Left ventricle myocardium inferior (tissue), 1 donor: ENCODE results near the gene INAVA. TPM values are rescaled to one million over a fixed set of nuclear protein-coding genes. Genes with fewer than 3 reads are reported as not detected.

Experiments used
- DNase-seq: peaks from one replicate; pipeline ENCODE4 v3.0.0-alpha.2; 2020
- H3K27ac ChIP-seq: fragments of 200-600 bp; replicated peaks from 2 replicates; pipeline ENCODE4 v1.8.0; 2021
- H3K27me3 ChIP-seq: fragments of 200-600 bp; 2 replicates; pipeline ENCODE4 v1.8.0; 2021; ENCODE audit warnings: low read depth
- H3K36me3 ChIP-seq: fragments of 200-600 bp; 2 replicates; pipeline ENCODE4 v1.8.0; 2021
- H3K4me1 ChIP-seq: fragments of 200-600 bp; 2 replicates; pipeline ENCODE4 v1.8.0; 2021
- H3K4me3 ChIP-seq: fragments of 200-600 bp; 2 replicates; pipeline ENCODE4 v1.8.0; 2021; ENCODE audit warnings: mild to moderate bottlenecking, moderate library complexity
- H3K9me3 ChIP-seq: fragments of 200-600 bp; replicated peaks from 2 replicates; pipeline ENCODE4 v1.8.0; 2021
- intact Hi-C: fragments of 100-400 bp; cut with micrococcal nuclease; formaldehyde crosslinking; loops from one replicate; pipeline ENCODE4 v1.11.0; 2022
- total RNA-seq: library from RNA; stranded (reverse); fragmentation: NEBNext Ultra II Directional; extraction: Animal tissue kit (Norgen Biotek cat#: 25700); gene quantifications from one replicate; pipeline ENCODE4 v1.2.1, GENCODE V29; 2021
- TF ChIP-seq, protein P1 (sequence below): fragments of 200-600 bp; IDR thresholded peaks from 2 replicates; pipeline ENCODE4 v1.8.0; 2021; ENCODE audit warnings: antibody characterized with exemption, mild to moderate bottlenecking, borderline replicate concordance
- donor health status: DM: no; HTN: yes; CAD: no; lungs with severe emphysema.

INAVA gene
- total RNA-seq, 1 donor from 2014 or later, result 0.05 TPM

DNA sequence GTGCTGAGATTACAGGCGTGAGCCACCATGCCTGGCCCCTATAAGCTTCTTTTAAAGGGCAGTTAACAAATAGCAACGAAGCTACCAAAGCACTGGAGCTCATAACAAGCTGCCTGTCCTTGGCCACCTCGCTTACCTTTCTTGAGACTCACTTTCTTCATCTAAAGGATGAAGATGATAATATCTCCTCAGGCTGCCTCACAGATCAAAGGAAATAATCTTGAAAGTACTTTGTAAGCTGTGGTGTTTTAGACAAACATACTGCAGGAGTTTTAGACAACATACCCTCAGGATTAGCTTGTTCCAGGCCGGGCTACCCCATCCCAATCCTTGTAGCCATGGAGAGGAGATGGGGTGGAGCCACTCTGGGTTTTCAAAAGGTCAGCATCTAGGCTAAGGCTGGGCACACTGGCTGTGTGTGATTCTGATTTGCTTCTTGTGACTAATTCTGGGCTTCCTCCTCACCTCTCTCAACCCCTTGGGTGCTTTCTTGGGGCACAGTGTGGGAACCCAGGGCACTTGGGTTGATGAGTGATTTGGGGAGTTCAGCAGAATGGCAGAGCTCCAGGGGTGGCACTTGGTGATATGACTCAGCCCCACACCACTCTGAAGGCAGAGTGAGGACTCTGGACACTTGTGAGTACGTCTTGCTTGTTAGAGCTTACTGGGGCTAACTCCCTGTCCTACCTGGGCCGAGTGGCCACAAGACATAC is 16.7 kb upstream of the INAVA start:
- no peak overlapping the region for H3K4me3 ChIP-seq
- intact Hi-C loops, result no loop called here
- no peak overlapping the region for H3K27ac ChIP-seq
- TF ChIP-seq, protein P1, sequence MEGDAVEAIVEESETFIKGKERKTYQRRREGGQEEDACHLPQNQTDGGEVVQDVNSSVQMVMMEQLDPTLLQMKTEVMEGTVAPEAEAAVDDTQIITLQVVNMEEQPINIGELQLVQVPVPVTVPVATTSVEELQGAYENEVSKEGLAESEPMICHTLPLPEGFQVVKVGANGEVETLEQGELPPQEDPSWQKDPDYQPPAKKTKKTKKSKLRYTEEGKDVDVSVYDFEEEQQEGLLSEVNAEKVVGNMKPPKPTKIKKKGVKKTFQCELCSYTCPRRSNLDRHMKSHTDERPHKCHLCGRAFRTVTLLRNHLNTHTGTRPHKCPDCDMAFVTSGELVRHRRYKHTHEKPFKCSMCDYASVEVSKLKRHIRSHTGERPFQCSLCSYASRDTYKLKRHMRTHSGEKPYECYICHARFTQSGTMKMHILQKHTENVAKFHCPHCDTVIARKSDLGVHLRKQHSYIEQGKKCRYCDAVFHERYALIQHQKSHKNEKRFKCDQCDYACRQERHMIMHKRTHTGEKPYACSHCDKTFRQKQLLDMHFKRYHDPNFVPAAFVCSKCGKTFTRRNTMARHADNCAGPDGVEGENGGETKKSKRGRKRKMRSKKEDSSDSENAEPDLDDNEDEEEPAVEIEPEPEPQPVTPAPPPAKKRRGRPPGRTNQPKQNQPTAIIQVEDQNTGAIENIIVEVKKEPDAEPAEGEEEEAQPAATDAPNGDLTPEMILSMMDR, result no peak
- no peaks in the 10 kb centered on the region for H3K36me3 ChIP-seq
- H3K9me3 ChIP-seq, result no peaks in the 10 kb centered on the region
- H3K27me3 ChIP-seq, result peaks cover 88% of the 10 kb centered on the region
- H3K4me1 ChIP-seq, result peaks cover 11% of the 10 kb centered on the region
- no peak for DNase-seq

DNA sequence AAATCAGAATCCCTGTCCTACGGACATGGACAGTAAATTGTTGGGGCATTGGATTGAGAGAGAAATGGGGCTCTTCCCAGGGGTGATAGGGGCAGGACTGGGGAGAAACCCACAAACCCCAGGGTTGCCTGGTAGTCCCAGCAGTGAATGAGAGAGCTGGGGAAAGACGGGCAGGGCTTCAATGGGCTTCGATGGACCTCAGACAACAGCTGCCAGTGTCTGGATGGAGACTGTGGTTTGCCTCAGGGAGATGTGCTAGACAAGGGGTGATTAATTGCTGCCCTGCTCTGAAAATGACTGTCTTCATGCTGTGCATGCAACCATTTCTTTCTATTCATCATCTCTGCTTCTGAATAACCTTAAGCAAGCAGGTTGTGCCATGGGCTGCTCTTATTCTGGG is 14.5 kb upstream of the INAVA start:
- no peak for DNase-seq
- intact Hi-C loops, result no loop called here
- TF ChIP-seq, protein P1, result no peak
- H3K4me3 ChIP-seq, result no peak overlapping the region
- no peak overlapping the region for H3K27ac ChIP-seq
- no peaks in the 10 kb centered on the region for H3K9me3 ChIP-seq
- no peaks in the 10 kb centered on the region for H3K4me1 ChIP-seq
- H3K27me3 ChIP-seq, result peaks cover 75% of the 10 kb centered on the region
- H3K36me3 ChIP-seq, result no peaks in the 10 kb centered on the region

DNA sequence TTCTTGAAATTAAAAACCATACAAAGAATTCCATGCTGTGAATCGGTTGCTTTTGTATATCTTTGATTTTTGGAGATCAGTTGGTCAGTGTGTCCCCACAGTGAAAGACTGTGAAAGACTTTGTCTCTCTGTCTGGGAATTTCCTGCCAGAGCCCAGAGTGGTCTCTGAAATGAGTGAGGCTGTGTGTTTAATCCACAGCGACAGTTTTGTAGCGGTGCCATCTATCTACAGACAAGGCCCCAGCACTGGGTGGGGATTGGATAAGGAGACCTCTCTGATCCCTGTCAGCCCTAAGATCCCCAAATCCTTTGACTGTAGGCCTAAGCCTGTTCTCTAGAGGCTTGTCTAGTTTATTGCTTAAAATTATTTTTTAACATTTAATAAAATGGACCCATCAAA is 11.6 kb upstream of the INAVA start:
- H3K4me1 ChIP-seq, result no peaks in the 10 kb centered on the region
- intact Hi-C loops, result no loop called here
- no peak overlapping the region for H3K4me3 ChIP-seq
- no peak overlapping the region for H3K27ac ChIP-seq
- no peaks in the 10 kb centered on the region for H3K9me3 ChIP-seq
- H3K36me3 ChIP-seq, result no peaks in the 10 kb centered on the region
- H3K27me3 ChIP-seq, result peaks cover 70% of the 10 kb centered on the region
- no peak for DNase-seq
- TF ChIP-seq, protein P1, result no peak

DNA sequence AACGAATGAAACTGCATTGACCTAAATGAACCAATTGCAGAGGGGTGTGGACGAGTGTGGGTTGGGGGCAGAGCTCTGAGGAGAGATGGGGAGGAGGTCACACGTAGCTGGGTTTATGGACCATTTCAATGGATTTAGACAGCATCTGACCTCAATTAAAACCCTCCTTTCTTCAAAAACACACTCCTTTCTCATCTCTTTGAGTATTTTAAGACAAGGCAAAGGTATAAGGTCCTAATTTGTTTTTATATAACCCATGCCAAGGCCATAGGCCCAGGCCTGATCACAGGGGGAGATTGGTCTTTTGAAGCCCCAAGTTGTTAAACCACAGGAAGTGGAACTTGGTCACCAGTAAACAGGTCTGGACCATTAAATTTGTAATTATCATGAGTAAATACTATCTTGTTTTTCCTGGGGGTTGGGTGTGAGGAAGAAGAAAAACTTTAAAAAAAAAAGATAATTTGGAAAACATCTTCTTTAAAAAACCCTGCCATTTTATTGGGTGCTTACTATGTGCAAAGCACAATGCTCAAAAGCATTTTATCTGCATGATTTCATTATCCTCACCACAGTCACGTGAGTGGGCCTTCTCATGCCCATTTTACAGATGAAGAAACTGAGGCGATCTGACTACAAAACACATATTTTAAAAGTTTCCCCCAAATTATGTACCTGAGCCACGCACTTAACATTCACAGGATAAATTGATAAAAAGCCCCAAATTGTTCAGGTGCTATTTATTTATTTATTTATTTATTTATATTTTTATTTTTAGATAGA is 8.9 kb upstream of the INAVA start:
- Histone ChIP-seq H3K4me3 (no peak overlapping the region), H3K27me3 (peaks cover 68% of the 10 kb centered on the region), H3K27ac (no peak overlapping the region), H3K9me3 (no peaks in the 10 kb centered on the region), H3K4me1 (peaks cover 2% of the 10 kb centered on the region), H3K36me3 (no peaks in the 10 kb centered on the region)
- TF ChIP-seq, protein P1, result no peak
- DNase-seq, result no peak
- intact Hi-C loops, result no loop called here

DNA sequence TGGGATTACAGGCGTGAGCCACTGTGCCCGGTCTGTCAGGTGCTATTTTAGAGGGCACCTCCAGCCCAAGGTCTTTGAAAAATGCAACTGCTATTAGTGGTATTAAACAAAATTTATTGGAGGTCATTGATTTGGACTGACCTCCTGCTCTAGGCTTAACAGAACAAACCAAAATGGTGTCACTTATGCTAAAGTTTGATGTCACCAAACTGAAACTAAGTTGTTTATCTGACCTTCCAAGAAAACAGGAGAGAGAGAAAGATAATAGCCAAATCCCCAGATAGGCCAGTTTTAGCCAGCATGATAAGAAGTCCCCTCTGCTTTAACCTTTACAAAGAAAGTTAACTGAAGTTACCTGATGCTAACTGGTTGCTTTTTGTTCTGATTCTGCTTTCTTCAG is 8.1 kb upstream of the INAVA start:
- no peak for DNase-seq
- Histone ChIP-seq H3K4me1 (peaks cover 10% of the 10 kb centered on the region), H3K27ac (no peak overlapping the region), H3K4me3 (no peak overlapping the region), H3K36me3 (no peaks in the 10 kb centered on the region), H3K27me3 (peaks cover 68% of the 10 kb centered on the region), H3K9me3 (no peaks in the 10 kb centered on the region)
- TF ChIP-seq, protein P1, result no peak
- intact Hi-C loops, result no loop called here
